SJCRH30 (cell line): ENCODE measurements around the gene LYRM7. TPM values are rescaled to one million over a fixed set of nuclear protein-coding genes. Genes with fewer than 3 reads are reported as not detected.
"Not testable (repeated sequence)": the region's sequence is repeated elsewhere in the genome, so short reads cannot be mapped to it uniquely, and the experiment has no call there.

Source experiments
- DNase-seq, 2 experiments: peaks; one replicate each; pipeline ENCODE4 v3.0.0-alpha.2; 2015 to 2020
- H3K27ac ChIP-seq: fragments of 250-450 bp; sonication (Bioruptor Pico); 2 replicates; pipeline ENCODE4 v1.5.1; 2020; ENCODE audit warnings: mild to moderate bottlenecking, moderate library complexity
- H3K27me3 ChIP-seq: fragments of 250-450 bp; sonication (Bioruptor Pico); 2 replicates; pipeline ENCODE4 v1.5.1; 2020; ENCODE audit warnings: mild to moderate bottlenecking, moderate library complexity
- H3K36me3 ChIP-seq: fragments of 250-450 bp; sonication (Bioruptor Pico); 2 replicates; pipeline ENCODE4 v1.5.1; 2020; ENCODE audit warnings: mild to moderate bottlenecking, moderate library complexity
- H3K4me1 ChIP-seq: fragments of 250-450 bp; sonication (Bioruptor Pico); 2 replicates; pipeline ENCODE4 v1.5.1; 2020; ENCODE audit warnings: mild to moderate bottlenecking, moderate library complexity
- H3K4me3 ChIP-seq: fragments of 250-450 bp; sonication (Bioruptor Pico); 2 replicates; pipeline ENCODE4 v1.5.1; 2020; ENCODE audit warnings: mild to moderate bottlenecking, moderate library complexity
- H3K9me3 ChIP-seq: fragments of 250-450 bp; sonication (Bioruptor Pico); replicated peaks from 2 replicates; pipeline ENCODE4 v1.5.1; 2020; ENCODE audit warnings: mild to moderate bottlenecking, moderate library complexity
- total RNA-seq: library from RNA; depleted of rRNA; stranded (reverse); fragments of >200 nt; shearing (Covaris generic); gene quantifications from 2 replicates; pipeline ENCODE4 v1.2.3, GENCODE V29; 2014

The LYRM7 gene
- total RNA-seq, 1 experiment from 2014 or later: 21.8 TPM

GRCh38 chr5:131164191-131165118 is 6.3 kb upstream of the LYRM7 start:
- Histone ChIP-seq H3K9me3 (no peaks in the 10 kb centered on the region), H3K27me3 (no peaks in the 10 kb centered on the region), H3K27ac (peak overlapping the region; percentile 88), H3K36me3 (peaks cover 25% of the 10 kb centered on the region), H3K4me1 (no peaks in the 10 kb centered on the region; the same call in 1 of the 2 replicates), H3K4me3 (peak overlapping the region; percentile 87)
- DNase-seq: peak; percentile 87 to 89

- peak within 1 kb of the TSS; percentile 87 for H3K4me3 ChIP-seq
- H3K36me3 ChIP-seq: peaks cover 22% of the 10 kb centered on the region
- peak; percentile 92 to 94 for DNase-seq
- no peaks in the 10 kb centered on the region for H3K9me3 ChIP-seq
- H3K27me3 ChIP-seq: no peaks in the 10 kb centered on the region
- peak within 1 kb of the TSS; percentile 88 for H3K27ac ChIP-seq
- no peaks in the 10 kb centered on the region; the same call in 1 of the 2 replicates for H3K4me1 ChIP-seq
Observed at GRCh38 chr5:131165119-131165727, 5.5 kb upstream of the LYRM7 start, which contains the start of gene HINT1. HINT1 (minus strand) TSS chr5:131165256; CDS start chr5:131165205, 51 bp downstream.

- H3K4me3 ChIP-seq: no peak overlapping the region
- DNase-seq: no peak
Observed at GRCh38 chr5:131167615-131168014, 3.1 kb upstream of the LYRM7 start.

GRCh38 chr5:131169810-131170539 is 769 bp upstream of the LYRM7 start:
- H3K4me1 ChIP-seq: no peaks in the 10 kb centered on the region

More at GRCh38 chr5:131167615-131168014, 3.1 kb upstream of the LYRM7 start:
- Histone ChIP-seq H3K27me3 (no peaks in the 10 kb centered on the region), H3K4me1 (no peaks in the 10 kb centered on the region), H3K9me3 (no peaks in the 10 kb centered on the region), H3K36me3 (no peaks in the 10 kb centered on the region; the same call in 1 of the 2 replicates), H3K27ac (no peak overlapping the region)

GRCh38 chr5:131171276-131171810 is 599 bp downstream of the LYRM7 start:
- no peaks in the 10 kb centered on the region for H3K4me1 ChIP-seq
- H3K4me3 ChIP-seq: peak overlapping the region; percentile 63
- H3K36me3 ChIP-seq: no peaks in the 10 kb centered on the region
- no peaks in the 10 kb centered on the region for H3K9me3 ChIP-seq
- peak overlapping the region; percentile 42 for H3K27ac ChIP-seq
- DNase-seq: peak in 1 of 2 experiments; percentile 22
- H3K27me3 ChIP-seq: no peaks in the 10 kb centered on the region

More at GRCh38 chr5:131169810-131170539, 769 bp upstream of the LYRM7 start:
- Histone ChIP-seq H3K27me3 (no peaks in the 10 kb centered on the region), H3K36me3 (no peaks in the 10 kb centered on the region), H3K27ac (peak overlapping the region; percentile 31; the same call in 1 of the 2 replicates), H3K4me3 (peak overlapping the region; percentile 63), H3K9me3 (no peaks in the 10 kb centered on the region)
- DNase-seq: no peak

GRCh38 chr5:131180407-131180806 is 9.7 kb downstream of the LYRM7 start:
- Histone ChIP-seq H3K4me1 (peaks cover 15% of the 10 kb centered on the region), H3K4me3 (no peak overlapping the region), H3K36me3 (no peaks in the 10 kb centered on the region), H3K27ac (no peak overlapping the region), H3K27me3 (no peaks in the 10 kb centered on the region), H3K9me3 (no peaks in the 10 kb centered on the region)
- no peak for DNase-seq

GRCh38 chr5:131182839-131183238 is 12.1 kb downstream of the LYRM7 start:
- H3K9me3 ChIP-seq: no peaks in the 10 kb centered on the region
- H3K27me3 ChIP-seq: no peaks in the 10 kb centered on the region
- no peaks in the 10 kb centered on the region for H3K36me3 ChIP-seq
- H3K4me3 ChIP-seq: no peak overlapping the region
- peak overlapping the region; percentile 3; the same call in 1 of the 2 replicates for H3K27ac ChIP-seq
- peaks cover 28% of the 10 kb centered on the region for H3K4me1 ChIP-seq
- no peak for DNase-seq

GRCh38 chr5:131185523-131186104 is 14.9 kb downstream of the LYRM7 start:
- no peak for DNase-seq
- Histone ChIP-seq H3K9me3 (no peaks in the 10 kb centered on the region), H3K4me3 (no peak overlapping the region), H3K4me1 (peaks cover 28% of the 10 kb centered on the region), H3K27me3 (no peaks in the 10 kb centered on the region), H3K27ac (no peak overlapping the region), H3K36me3 (0 out of 2 replicates have a peak, but pooled peaks cover 2% of the 10 kb centered on the region)

GRCh38 chr5:131186561-131187256 is 16.0 kb downstream of the LYRM7 start:
- Histone ChIP-seq H3K27me3 (no peaks in the 10 kb centered on the region), H3K27ac (peak overlapping the region; percentile 53), H3K4me3 (no peak overlapping the region), H3K9me3 (no peaks in the 10 kb centered on the region), H3K36me3 (0 out of 2 replicates have a peak, but pooled peaks cover 2% of the 10 kb centered on the region), H3K4me1 (peaks cover 28% of the 10 kb centered on the region)
- peak; percentile 35 to 66 for DNase-seq

GRCh38 chr5:131193106-131193505 is 22.4 kb downstream of the LYRM7 start:
- no peaks in the 10 kb centered on the region; the same call in 1 of the 2 replicates for H3K4me1 ChIP-seq
- no peak overlapping the region for H3K4me3 ChIP-seq
- H3K9me3 ChIP-seq: no peaks in the 10 kb centered on the region
- H3K27ac ChIP-seq: no peak overlapping the region
- H3K27me3 ChIP-seq: no peaks in the 10 kb centered on the region
- DNase-seq: no peak
- 0 out of 2 replicates have a peak, but pooled peaks cover 2% of the 10 kb centered on the region for H3K36me3 ChIP-seq

- H3K27ac ChIP-seq, H3K36me3 ChIP-seq, DNase-seq, H3K4me1 ChIP-seq, H3K4me3 ChIP-seq, H3K27me3 ChIP-seq, H3K9me3 ChIP-seq: not testable (repeated sequence)
Observed at GRCh38 chr5:131193897-131194296, 23.2 kb downstream of the LYRM7 start.

GRCh38 chr5:131194725-131195124 is 24.0 kb downstream of the LYRM7 start:
- no peaks in the 10 kb centered on the region; the same call in 1 of the 2 replicates for H3K4me1 ChIP-seq
- H3K27ac ChIP-seq: no peak overlapping the region
- 0 out of 2 replicates have a peak, but pooled peaks cover 3% of the 10 kb centered on the region for H3K36me3 ChIP-seq
- H3K9me3 ChIP-seq: no peaks in the 10 kb centered on the region
- no peak for DNase-seq
- H3K4me3 ChIP-seq: no peak overlapping the region
- no peaks in the 10 kb centered on the region for H3K27me3 ChIP-seq

- Histone ChIP-seq H3K9me3 (no peaks in the 10 kb centered on the region), H3K4me1 (no peaks in the 10 kb centered on the region; the same call in 1 of the 2 replicates), H3K36me3 (0 out of 2 replicates have a peak, but pooled peaks cover 3% of the 10 kb centered on the region), H3K27me3 (no peaks in the 10 kb centered on the region), H3K4me3 (no peak overlapping the region), H3K27ac (no peak overlapping the region)
- no peak for DNase-seq
Observed at GRCh38 chr5:131195696-131196095, 25.0 kb downstream of the LYRM7 start.
